ENCODE measurements around the gene B4GAT1. TPM values are rescaled to one million over a fixed set of nuclear protein-coding genes. Genes with fewer than 3 reads are reported as not detected.
A peak's percentile ranks its signal among the peaks of the same experiment; 100 is the strongest.

The B4GAT1 gene
- total and polyA plus RNA-seq, 9 of the 15 experiments (the other 6 are each of a cell fraction or from before 2014, with no cell fraction given) = 0.86 to 9.5 (median 3.8) TPM

DNA sequence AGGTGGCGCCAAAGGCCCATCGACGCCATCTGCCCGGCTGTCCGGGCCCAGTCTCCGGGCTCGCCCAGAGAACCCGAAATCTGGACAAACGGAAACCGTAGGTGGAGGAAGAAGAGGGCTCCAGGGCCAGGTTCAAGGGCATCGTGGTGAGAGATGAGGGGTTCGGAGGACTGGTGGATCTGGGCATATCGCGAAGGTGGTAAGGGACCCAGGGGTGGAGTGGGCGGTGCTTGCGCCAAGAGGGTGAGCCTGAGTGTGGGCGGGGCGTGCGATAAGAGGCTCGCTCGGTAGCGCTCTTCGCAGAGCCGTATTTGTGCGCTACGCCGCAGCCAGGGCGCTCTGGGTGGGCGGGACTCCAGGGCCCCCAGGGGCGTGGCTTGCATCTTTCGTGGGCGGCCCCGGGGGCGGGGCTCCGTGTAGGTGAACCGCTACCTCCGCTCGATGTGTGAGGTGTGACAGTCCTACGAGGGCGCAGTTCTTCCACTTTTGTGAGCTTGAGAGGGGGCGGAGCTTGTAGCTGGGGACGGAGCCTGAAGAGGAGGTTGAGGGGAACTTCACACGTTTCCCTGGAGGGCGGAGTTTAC is 35.4 kb downstream of the B4GAT1 start:
- no peaks in the 10 kb centered on the region for H3K9me1 ChIP-seq (ENCODE audit: control insufficient read depth, insufficient read depth, low read length)
- H2AFZ ChIP-seq (ENCODE audit: low read depth, low read length) = peak overlapping the region; percentile 98
- H3K9me3 ChIP-seq (replicated peaks; ENCODE audit: control insufficient read depth, insufficient read depth, low read depth, low read length) = no peaks in the 10 kb centered on the region
- intact Hi-C loops (cut with micrococcal nuclease) (loop anchor here (1.0 to 2.0 kb wide), 3 partner anchors 16 to 77 kb away; partner anchors contain the start of gene RIN1), in situ Hi-C loops (cut with MboI) (no loop called here)
- no peaks in the 10 kb centered on the region for H4K20me1 ChIP-seq (replicated peaks; ENCODE audit: control insufficient read depth, insufficient read depth, low read length)
- CTCF ChIA-PET (ENCODE audit: low intra/inter-chr PET ratio) = interaction anchor here (0.7 to 2.9 kb wide), 9 partner anchors 10 to 366 kb away, joined by 3 to 37 read pairs (median 4); partner anchors contain the start of genes MRPL11, RBM4B and RIN1
- no peaks in the 10 kb centered on the region for H3K36me3 ChIP-seq (ENCODE audit: control insufficient read depth, insufficient read depth, low read length)
- peak overlapping the region; percentile 38 to 89 for H3K9ac ChIP-seq (ENCODE audit: insufficient read depth in 1 of 2, low read depth in 2 of 2, low read length in 2 of 2)
- peaks cover 23 to 59% of the 10 kb centered on the region in 2 experiments for H3K4me1 ChIP-seq (replicated peaks in 1 of 2; ENCODE audit: control insufficient read depth in 2 of 2, insufficient read depth in 2 of 2, low read length in 2 of 2)
- no peaks in the 10 kb centered on the region for H3K27me3 ChIP-seq (ENCODE audit: control insufficient read depth in 2 of 2, insufficient read depth in 2 of 2, low read length in 2 of 2)
- POLR2A ChIA-PET = interaction anchor here (0.5 to 2.6 kb wide), 17 partner anchors 10 to 543 kb away, joined by 3 to 16 read pairs (median 4); partner anchors contain the start of genes PELI3 and YIF1A
- WGBS (ENCODE audit: insufficient coverage, low coverage, missing lambda C conversion rate) = 0% methylated on average over 42 of the region's 44 CpGs
- peak; percentile 90 to 94 (median 90) for DNase-seq (ENCODE audit: extremely low read depth in 1 of 4, low spot score in 3 of 4)
- peak overlapping the region; percentile 49 for H3K4me3 ChIP-seq
- FAIRE-seq = no peak
- H3K4me2 ChIP-seq (ENCODE audit: insufficient read depth, low read length) = peak overlapping the region; percentile 85
- BruUV-seq (replicated peaks) = no TSS peak
- H3K79me2 ChIP-seq (ENCODE audit: control insufficient read depth, insufficient read depth, low read length) = no peaks in the 10 kb centered on the region
- H3K27ac ChIP-seq (ENCODE audit: extremely low read depth, low read depth, low read length) = peak overlapping the region; percentile 44; the same call in 2 of the 3 replicates
- ATAC-seq = peak; percentile 88
- TF ChIP-seq ARHGAP35 (IDR thresholded peaks at IDR 0.05; ENCODE audit: partially characterized antibody) = no peak
- no peak for TF ChIP-seq RAD51 (IDR thresholded peaks at IDR 0.05; ENCODE audit: borderline replicate concordance, low read depth)
- no peak for TF ChIP-seq TBL1XR1 (IDR thresholded peaks at IDR 0.05; ENCODE audit: low read length in 2 of 2)
- TF ChIP-seq, protein P1, sequence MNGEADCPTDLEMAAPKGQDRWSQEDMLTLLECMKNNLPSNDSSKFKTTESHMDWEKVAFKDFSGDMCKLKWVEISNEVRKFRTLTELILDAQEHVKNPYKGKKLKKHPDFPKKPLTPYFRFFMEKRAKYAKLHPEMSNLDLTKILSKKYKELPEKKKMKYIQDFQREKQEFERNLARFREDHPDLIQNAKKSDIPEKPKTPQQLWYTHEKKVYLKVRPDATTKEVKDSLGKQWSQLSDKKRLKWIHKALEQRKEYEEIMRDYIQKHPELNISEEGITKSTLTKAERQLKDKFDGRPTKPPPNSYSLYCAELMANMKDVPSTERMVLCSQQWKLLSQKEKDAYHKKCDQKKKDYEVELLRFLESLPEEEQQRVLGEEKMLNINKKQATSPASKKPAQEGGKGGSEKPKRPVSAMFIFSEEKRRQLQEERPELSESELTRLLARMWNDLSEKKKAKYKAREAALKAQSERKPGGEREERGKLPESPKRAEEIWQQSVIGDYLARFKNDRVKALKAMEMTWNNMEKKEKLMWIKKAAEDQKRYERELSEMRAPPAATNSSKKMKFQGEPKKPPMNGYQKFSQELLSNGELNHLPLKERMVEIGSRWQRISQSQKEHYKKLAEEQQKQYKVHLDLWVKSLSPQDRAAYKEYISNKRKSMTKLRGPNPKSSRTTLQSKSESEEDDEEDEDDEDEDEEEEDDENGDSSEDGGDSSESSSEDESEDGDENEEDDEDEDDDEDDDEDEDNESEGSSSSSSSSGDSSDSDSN (IDR thresholded peaks at IDR 0.05; ENCODE audit: borderline replicate concordance in 1 of 2, low read depth in 2 of 2, low read length in 2 of 2) = no peak
- TF ChIP-seq, protein P2, sequence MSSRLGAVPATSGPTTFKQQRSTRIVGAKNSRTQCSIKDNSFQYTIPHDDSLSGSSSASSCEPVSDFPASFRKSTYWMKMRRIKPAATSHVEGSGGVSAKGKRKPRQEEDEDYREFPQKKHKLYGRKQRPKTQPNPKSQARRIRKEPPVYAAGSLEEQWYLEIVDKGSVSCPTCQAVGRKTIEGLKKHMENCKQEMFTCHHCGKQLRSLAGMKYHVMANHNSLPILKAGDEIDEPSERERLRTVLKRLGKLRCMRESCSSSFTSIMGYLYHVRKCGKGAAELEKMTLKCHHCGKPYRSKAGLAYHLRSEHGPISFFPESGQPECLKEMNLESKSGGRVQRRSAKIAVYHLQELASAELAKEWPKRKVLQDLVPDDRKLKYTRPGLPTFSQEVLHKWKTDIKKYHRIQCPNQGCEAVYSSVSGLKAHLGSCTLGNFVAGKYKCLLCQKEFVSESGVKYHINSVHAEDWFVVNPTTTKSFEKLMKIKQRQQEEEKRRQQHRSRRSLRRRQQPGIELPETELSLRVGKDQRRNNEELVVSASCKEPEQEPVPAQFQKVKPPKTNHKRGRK (tag; IDR thresholded peaks at IDR 0.05) = no peak
- peak; percentile 37; the same call in 1 of the 2 replicates for TF ChIP-seq MIER1 (IDR thresholded peaks at IDR 0.05; ENCODE audit: low read depth)
- TF ChIP-seq CC2D1A (IDR thresholded peaks at IDR 0.05) = peak; percentile 89
- TF ChIP-seq ZNF12 (CRISPR knock-in tag; IDR thresholded peaks at IDR 0.05) = 0 out of 2 replicates have a peak, but pooled peaks have one; percentile 37
- TF ChIP-seq, protein P3, sequence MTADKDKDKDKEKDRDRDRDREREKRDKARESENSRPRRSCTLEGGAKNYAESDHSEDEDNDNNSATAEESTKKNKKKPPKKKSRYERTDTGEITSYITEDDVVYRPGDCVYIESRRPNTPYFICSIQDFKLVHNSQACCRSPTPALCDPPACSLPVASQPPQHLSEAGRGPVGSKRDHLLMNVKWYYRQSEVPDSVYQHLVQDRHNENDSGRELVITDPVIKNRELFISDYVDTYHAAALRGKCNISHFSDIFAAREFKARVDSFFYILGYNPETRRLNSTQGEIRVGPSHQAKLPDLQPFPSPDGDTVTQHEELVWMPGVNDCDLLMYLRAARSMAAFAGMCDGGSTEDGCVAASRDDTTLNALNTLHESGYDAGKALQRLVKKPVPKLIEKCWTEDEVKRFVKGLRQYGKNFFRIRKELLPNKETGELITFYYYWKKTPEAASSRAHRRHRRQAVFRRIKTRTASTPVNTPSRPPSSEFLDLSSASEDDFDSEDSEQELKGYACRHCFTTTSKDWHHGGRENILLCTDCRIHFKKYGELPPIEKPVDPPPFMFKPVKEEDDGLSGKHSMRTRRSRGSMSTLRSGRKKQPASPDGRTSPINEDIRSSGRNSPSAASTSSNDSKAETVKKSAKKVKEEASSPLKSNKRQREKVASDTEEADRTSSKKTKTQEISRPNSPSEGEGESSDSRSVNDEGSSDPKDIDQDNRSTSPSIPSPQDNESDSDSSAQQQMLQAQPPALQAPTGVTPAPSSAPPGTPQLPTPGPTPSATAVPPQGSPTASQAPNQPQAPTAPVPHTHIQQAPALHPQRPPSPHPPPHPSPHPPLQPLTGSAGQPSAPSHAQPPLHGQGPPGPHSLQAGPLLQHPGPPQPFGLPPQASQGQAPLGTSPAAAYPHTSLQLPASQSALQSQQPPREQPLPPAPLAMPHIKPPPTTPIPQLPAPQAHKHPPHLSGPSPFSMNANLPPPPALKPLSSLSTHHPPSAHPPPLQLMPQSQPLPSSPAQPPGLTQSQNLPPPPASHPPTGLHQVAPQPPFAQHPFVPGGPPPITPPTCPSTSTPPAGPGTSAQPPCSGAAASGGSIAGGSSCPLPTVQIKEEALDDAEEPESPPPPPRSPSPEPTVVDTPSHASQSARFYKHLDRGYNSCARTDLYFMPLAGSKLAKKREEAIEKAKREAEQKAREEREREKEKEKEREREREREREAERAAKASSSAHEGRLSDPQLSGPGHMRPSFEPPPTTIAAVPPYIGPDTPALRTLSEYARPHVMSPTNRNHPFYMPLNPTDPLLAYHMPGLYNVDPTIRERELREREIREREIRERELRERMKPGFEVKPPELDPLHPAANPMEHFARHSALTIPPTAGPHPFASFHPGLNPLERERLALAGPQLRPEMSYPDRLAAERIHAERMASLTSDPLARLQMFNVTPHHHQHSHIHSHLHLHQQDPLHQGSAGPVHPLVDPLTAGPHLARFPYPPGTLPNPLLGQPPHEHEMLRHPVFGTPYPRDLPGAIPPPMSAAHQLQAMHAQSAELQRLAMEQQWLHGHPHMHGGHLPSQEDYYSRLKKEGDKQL (CRISPR knock-in tag; IDR thresholded peaks at IDR 0.05; ENCODE audit: borderline replicate concordance) = no peak; the same call in 1 of the 2 replicates
- 0 out of 2 replicates have a peak, but pooled peaks have one; percentile 50 for TF ChIP-seq RNF2 (IDR thresholded peaks at IDR 0.05)
- TF ChIP-seq BCL6 (CRISPR knock-in tag; IDR thresholded peaks at IDR 0.05) = no peak
- TF ChIP-seq BMI1 (IDR thresholded peaks at IDR 0.05; ENCODE audit: low read length) = no peak
- TF ChIP-seq MCM2 (IDR thresholded peaks at IDR 0.05; ENCODE audit: low read depth) = no peak
